Measurements from ENCODE around the gene TOPBP1. TPM values are rescaled to one million over a fixed set of nuclear protein-coding genes. Genes with fewer than 3 reads are reported as not detected.

The TOPBP1 gene
- polyA plus RNA-seq, 3 donors: 41.1 to 52.7 (median 43.5) TPM

- DNase-seq (ENCODE audit: extremely low read depth in 1 of 11, low read depth in 9 of 11, low spot score in 4 of 11): no peak
These were observed 18.1 kb downstream of the TOPBP1 start for GRCh38 chr3:133643611-133644010.

- DNase-seq (ENCODE audit: extremely low read depth in 1 of 11, low read depth in 9 of 11, low spot score in 4 of 11): no peak
These were observed 20.5 kb downstream of the TOPBP1 start for GRCh38 chr3:133641254-133641653.

GRCh38 chr3:133633439-133633838 lies 28.3 kb downstream of the TOPBP1 start:
- no peak for DNase-seq (ENCODE audit: extremely low read depth in 1 of 11, low read depth in 9 of 11, low spot score in 4 of 11)

GRCh38 chr3:133629146-133629545 lies 32.6 kb downstream of the TOPBP1 start:
- DNase-seq (ENCODE audit: extremely low read depth in 1 of 11, low read depth in 9 of 11, low spot score in 4 of 11): no peak

- DNase-seq (ENCODE audit: extremely low read depth in 1 of 11, low read depth in 9 of 11, low spot score in 4 of 11): no peak
These were observed 34.0 kb downstream of the TOPBP1 start for GRCh38 chr3:133627789-133628188.

- DNase-seq (ENCODE audit: extremely low read depth in 1 of 11, low read depth in 9 of 11, low spot score in 4 of 11): no peak
These were observed 41.5 kb downstream of the TOPBP1 start for GRCh38 chr3:133620066-133620784.

- DNase-seq (ENCODE audit: extremely low read depth in 1 of 11, low read depth in 9 of 11, low spot score in 4 of 11): no peak
These were observed 50.2 kb downstream of the TOPBP1 start for GRCh38 chr3:133611534-133611933.

- no peak for DNase-seq (ENCODE audit: extremely low read depth in 1 of 11, low read depth in 9 of 11, low spot score in 4 of 11)
These were observed 51.7 kb downstream of the TOPBP1 start for GRCh38 chr3:133610031-133610430.

- no peak for DNase-seq (ENCODE audit: extremely low read depth in 1 of 11, low read depth in 9 of 11, low spot score in 4 of 11)
These were observed 53.4 kb downstream of the TOPBP1 start for GRCh38 chr3:133608388-133608787.

GRCh38 chr3:133607816-133608215 lies 53.9 kb downstream of the TOPBP1 start:
- no peak for DNase-seq (ENCODE audit: extremely low read depth in 1 of 11, low read depth in 9 of 11, low spot score in 4 of 11)

- DNase-seq (ENCODE audit: extremely low read depth in 1 of 11, low read depth in 9 of 11, low spot score in 4 of 11): no peak
These were observed 54.8 kb downstream of the TOPBP1 start for GRCh38 chr3:133606902-133607301.

GRCh38 chr3:133606342-133606741 lies 55.4 kb downstream of the TOPBP1 start:
- no peak for DNase-seq (ENCODE audit: extremely low read depth in 1 of 11, low read depth in 9 of 11, low spot score in 4 of 11)

GRCh38 chr3:133600572-133601081 lies 61.1 kb downstream of the TOPBP1 start:
- DNase-seq (ENCODE audit: extremely low read depth in 1 of 11, low read depth in 9 of 11, low spot score in 4 of 11): no peak

GRCh38 chr3:133599280-133599679 lies 62.5 kb downstream of the TOPBP1 start:
- DNase-seq (ENCODE audit: extremely low read depth in 1 of 11, low read depth in 9 of 11, low spot score in 4 of 11): no peak

- no peak for DNase-seq (ENCODE audit: extremely low read depth in 1 of 11, low read depth in 9 of 11, low spot score in 4 of 11)
These were observed 63.3 kb downstream of the TOPBP1 start for GRCh38 chr3:133598405-133598804.

- no peak for DNase-seq (ENCODE audit: extremely low read depth in 1 of 11, low read depth in 9 of 11, low spot score in 4 of 11)
These were observed 66.4 kb downstream of the TOPBP1 start for GRCh38 chr3:133595341-133595740.

- no peak for DNase-seq (ENCODE audit: extremely low read depth in 1 of 11, low read depth in 9 of 11, low spot score in 4 of 11)
These were observed 68.5 kb downstream of the TOPBP1 start for GRCh38 chr3:133593243-133593642.

GRCh38 chr3:133592843-133593242 lies 68.9 kb downstream of the TOPBP1 start:
- DNase-seq (ENCODE audit: extremely low read depth in 1 of 11, low read depth in 9 of 11, low spot score in 4 of 11): no peak

- no peak for DNase-seq (ENCODE audit: extremely low read depth in 1 of 11, low read depth in 9 of 11, low spot score in 4 of 11)
These were observed 70.4 kb downstream of the TOPBP1 start for GRCh38 chr3:133591271-133591742.

GRCh38 chr3:133589503-133589902 lies 72.2 kb downstream of the TOPBP1 start:
- DNase-seq (ENCODE audit: extremely low read depth in 1 of 11, low read depth in 9 of 11, low spot score in 4 of 11): no peak

All from renal cortex interstitium (tissue), 11 donors.